MM.1S (cell line): Measurements from ENCODE around the gene MACROD2.
"Not testable (repeated sequence)": the region's sequence is repeated elsewhere in the genome, so short reads cannot be mapped to it uniquely, and the experiment has no call there.

Experiments used
- DNase-seq: peaks from one replicate; pipeline ENCODE4 v3.0.0-alpha.2; 2015
- H2AFZ ChIP-seq: fragments of 300-600 bp; sonication (generic); 2 replicates; pipeline ENCODE4 v1.6.0; 2016; ENCODE audit warnings: antibody characterized with exemption, low read length
- H3F3A ChIP-seq: fragments of 300-600 bp; sonication (generic); 2 replicates; pipeline ENCODE4 v1.6.1; 2016; ENCODE audit warnings: mild to moderate bottlenecking, antibody characterized with exemption, low read length, moderate library complexity, mixed read lengths; ENCODE audit not compliant: insufficient read depth
- H3K27ac ChIP-seq: fragments of 300-600 bp; sonication (generic); 2 replicates; pipeline ENCODE4 v1.5.1; 2016; ENCODE audit warnings: mild to moderate bottlenecking, low read length
- H3K27me3 ChIP-seq: fragments of 300-600 bp; sonication (generic); replicated peaks from 2 replicates; pipeline ENCODE4 v1.6.0; 2016; ENCODE audit warnings: low read length; ENCODE audit not compliant: insufficient read depth
- H3K36me3 ChIP-seq: fragments of 300-600 bp; sonication (generic); replicated peaks from 2 replicates; pipeline ENCODE4 v1.6.1; 2016; ENCODE audit warnings: mild to moderate bottlenecking, low read length, mixed read lengths; ENCODE audit not compliant: insufficient read depth
- H3K4me1 ChIP-seq: fragments of 300-600 bp; sonication (generic); 2 replicates; pipeline ENCODE4 v1.6.1; 2016; ENCODE audit warnings: low read length, mixed read lengths
- H3K4me2 ChIP-seq: fragments of 300-600 bp; sonication (generic); 2 replicates; pipeline ENCODE4 v1.6.0; 2016; ENCODE audit warnings: low read depth, low read length
- H3K4me3 ChIP-seq: fragments of 300-600 bp; sonication (generic); 2 replicates; pipeline ENCODE4 v1.5.1; 2016; ENCODE audit warnings: low read length, mixed read lengths
- H3K79me2 ChIP-seq: fragments of 300-600 bp; sonication (generic); 2 replicates; pipeline ENCODE4 v1.6.1; 2016; ENCODE audit warnings: mixed run types, low read length, mixed read lengths
- H3K9ac ChIP-seq: fragments of 300-600 bp; sonication (generic); 2 replicates; pipeline ENCODE4 v1.6.1; 2016; ENCODE audit warnings: low read length, mixed read lengths
- H3K9me2 ChIP-seq: fragments of 300-600 bp; sonication (generic); replicated peaks from 2 replicates; pipeline ENCODE4 v1.6.1; 2016; ENCODE audit warnings: mild to moderate bottlenecking, low read length, mixed read lengths; ENCODE audit not compliant: insufficient read depth
- H3K9me3 ChIP-seq: fragments of 300-600 bp; sonication (generic); replicated peaks from 2 replicates; pipeline ENCODE4 v1.6.1; 2016; ENCODE audit warnings: mild to moderate bottlenecking, low read length, mixed read lengths; ENCODE audit not compliant: insufficient read depth
- H4K20me1 ChIP-seq: fragments of 300-600 bp; sonication (generic); 2 replicates; pipeline ENCODE4 v1.6.1; 2016; ENCODE audit warnings: mild to moderate bottlenecking, low read length, moderate library complexity, mixed read lengths; ENCODE audit not compliant: insufficient read depth
- CTCF ChIP-seq: fragments of 300-600 bp; sonication (generic); IDR thresholded peaks from 2 replicates; pipeline ENCODE4 v1.5.1; 2016; ENCODE audit warnings: antibody characterized with exemption, low read length, mixed read lengths
- EZH2 ChIP-seq: fragments of 300-600 bp; sonication (generic); optimal IDR thresholded peaks from 2 replicates; pipeline ENCODE3; 2017; ENCODE audit warnings: low read depth, mild to moderate bottlenecking, antibody characterized with exemption, low read length, mixed read lengths
- EZH2phosphoT487 ChIP-seq: fragments of 300-600 bp; sonication (generic); IDR thresholded peaks from 2 replicates; pipeline ENCODE4 v1.6.1; 2018; ENCODE audit warnings: antibody characterized with exemption, low read length

The MACROD2 gene

GRCh38 chr20:13990465-13990864 is 4.9 kb upstream of the MACROD2 start, which contains the start of gene SEL1L2:
TSS of gene SEL1L2 (minus strand) at chr20:13990614. CDS start at chr20:13990534, 80 bp downstream.
- Histone ChIP-seq H3K27me3 (no peaks in the 10 kb centered on the region), H2AFZ (no peak within 1 kb of the TSS), H3K4me2 (no peak within 1 kb of the TSS), H3K4me1 (no peaks in the 10 kb centered on the region), H3K4me3 (no peak within 1 kb of the TSS), H3F3A (no peaks in the 10 kb centered on the region), H3K79me2 (no peaks in the 10 kb centered on the region), H3K36me3 (no peaks in the 10 kb centered on the region), H3K9me2 (no peaks in the 10 kb centered on the region), H3K9me3 (no peaks in the 10 kb centered on the region), H3K9ac (no peak within 1 kb of the TSS), H3K27ac (no peak within 1 kb of the TSS), H4K20me1 (no peaks in the 10 kb centered on the region)
- TF ChIP-seq EZH2phosphoT487 (no peak), CTCF (no peak), EZH2 (no peak)
- DNase-seq = no peak

GRCh38 chr20:13991311-13991710 is 4.0 kb upstream of the MACROD2 start:
- Histone ChIP-seq H2AFZ (no peak overlapping the region), H3K9ac (no peak overlapping the region), H3K9me2 (no peaks in the 10 kb centered on the region), H3K9me3 (no peaks in the 10 kb centered on the region), H3K27me3 (no peaks in the 10 kb centered on the region), H3K4me3 (no peak overlapping the region), H4K20me1 (no peaks in the 10 kb centered on the region), H3K79me2 (no peaks in the 10 kb centered on the region), H3K4me1 (no peaks in the 10 kb centered on the region), H3F3A (no peaks in the 10 kb centered on the region), H3K36me3 (no peaks in the 10 kb centered on the region), H3K4me2 (no peak overlapping the region), H3K27ac (no peak overlapping the region)
- DNase-seq = no peak
- TF ChIP-seq EZH2 (no peak), CTCF (no peak), EZH2phosphoT487 (no peak)

GRCh38 chr20:13991955-13992354 is 3.4 kb upstream of the MACROD2 start:
- DNase-seq, H3F3A ChIP-seq, H3K27me3 ChIP-seq, H3K9me2 ChIP-seq, H3K36me3 ChIP-seq, H3K4me2 ChIP-seq, H3K79me2 ChIP-seq, H3K4me3 ChIP-seq, H3K9ac ChIP-seq, H4K20me1 ChIP-seq, H3K4me1 ChIP-seq, H2AFZ ChIP-seq, H3K27ac ChIP-seq, H3K9me3 ChIP-seq: not testable (repeated sequence)

- Histone ChIP-seq H3K4me1 (no peaks in the 10 kb centered on the region), H3K9me3 (no peaks in the 10 kb centered on the region), H3K27me3 (no peaks in the 10 kb centered on the region), H3K79me2 (no peaks in the 10 kb centered on the region), H3K36me3 (no peaks in the 10 kb centered on the region), H3K27ac (no peak overlapping the region), H2AFZ (no peak overlapping the region), H3K4me2 (no peak overlapping the region), H3K9me2 (no peaks in the 10 kb centered on the region), H3K9ac (no peak overlapping the region), H4K20me1 (no peaks in the 10 kb centered on the region), H3F3A (no peaks in the 10 kb centered on the region), H3K4me3 (no peak overlapping the region)
- no peak for DNase-seq
- TF ChIP-seq CTCF (no peak), EZH2 (no peak), EZH2phosphoT487 (no peak)
These were observed 525 bp downstream of the MACROD2 start for GRCh38 chr20:13995841-13996240.
